H1 (cell line): Measurements from ENCODE around the gene GLRX5. TPM values are rescaled to one million over a fixed set of nuclear protein-coding genes. Genes with fewer than 3 reads are reported as not detected.

ENCODE experiments used
- BCL11A ChIP-seq, 2 experiments: IDR thresholded peaks; one replicate each; pipeline ENCODE4 v1.6.1; 2011; ENCODE audit warnings: low read depth in 2 of 2, low read length in 2 of 2, mild to moderate bottlenecking in 2 of 2
- CTBP2 ChIP-seq: IDR thresholded peaks from 2 replicates; pipeline ENCODE4 v1.7.0; 2011; ENCODE audit warnings: borderline replicate concordance, mild to moderate bottlenecking, moderate library complexity, mixed read lengths, low read length; ENCODE audit not compliant: insufficient read depth, insufficient read length
- EZH2 ChIP-seq: fragments of 200-600 bp; sonication (generic); IDR thresholded peaks from 2 replicates; pipeline ENCODE4 v1.7.1; 2012; ENCODE audit warnings: low read depth, mild to moderate bottlenecking, moderate library complexity, low read length, inconsistent platforms; ENCODE audit not compliant: severe bottlenecking
- SIN3A ChIP-seq, 2 experiments: IDR thresholded peaks in 1 of 2; conservative IDR thresholded peaks in 1 of 2; 2 replicates each; pipeline ENCODE4 v1.6.1; 2011 to 2012; ENCODE audit warnings: low read length in 2 of 2, improper control_type of control experiment in 1 of 2, low read depth in 1 of 2, mild to moderate bottlenecking in 1 of 2
- SIX5 ChIP-seq: IDR thresholded peaks from 2 replicates; pipeline ENCODE4 v1.6.1; 2011; ENCODE audit warnings: mild to moderate bottlenecking, low read depth, low read length
- TCF12 ChIP-seq: IDR thresholded peaks from 2 replicates; pipeline ENCODE4 v1.6.1; 2011; ENCODE audit warnings: low read depth, mild to moderate bottlenecking, low read length
- polyA plus RNA-seq, 7 experiments: library from polyadenylated mRNA; depleted of rRNA in 3 of 7; stranded (reverse) in 5 of 7; unstranded in 2 of 7; fragments of >200 nt in 5 of 7; fragments of 200-250 nt in 2 of 7; gene quantifications; 1 replicate in 5 of 7; 2 replicates in 1 of 7; 4 replicates in 1 of 7; pipeline versions ENCODE4 v1.2.1 to v1.2.3, GENCODE V29; 2011 to 2013; ENCODE audit warnings: missing spikeins in 2 of 7, mixed read lengths in 2 of 7
- total RNA-seq: library from RNA; stranded (reverse); fragmentation: NEBNext Ultra II Directional; extraction: Animal tissue kit (Norgen Biotek cat#: 25700); gene quantifications from 2 replicates; pipeline ENCODE4 v1.2.1, GENCODE V29; 2021

GLRX5 gene
- total and polyA plus RNA-seq, 2 of the 8 experiments (the other 6 are each of a cell fraction or from before 2014, with no cell fraction given), result 70.1 to 88.8 TPM

- no peak for TF ChIP-seq CTBP2
- no peak for TF ChIP-seq SIX5
- TF ChIP-seq SIN3A (conservative IDR thresholded peaks at IDR 0.05 in 1 of 2, IDR thresholded peaks at IDR 0.05 in 1 of 2; ENCODE audit: low read depth in 1 of 2, low read length in 2 of 2), result no peak
- no peak for TF ChIP-seq EZH2
- TF ChIP-seq BCL11A (IDR thresholded peaks at IDR 0.05; ENCODE audit: low read depth in 2 of 2, low read length in 2 of 2), result no peak
- no peak for TF ChIP-seq TCF12
Measured at GRCh38 chr14:95507701-95508103, 27.1 kb upstream of the GLRX5 start (continued).
